GM12878 (cell line): ENCODE results near the gene DDRGK1.

Experiments
- SP1 ChIP-seq: IDR thresholded peaks from one replicate; pipeline ENCODE4 v1.6.1; 2011; ENCODE audit warnings: low read depth, low read length
- SREBF2 ChIP-seq: IDR thresholded peaks from 2 replicates; pipeline ENCODE4 v1.6.1; 2012; ENCODE audit warnings: mild to moderate bottlenecking, low read length
- TF ChIP-seq, protein P1 (sequence below): IDR thresholded peaks from 2 replicates; pipeline ENCODE4 v1.6.1; 2012; ENCODE audit warnings: low read depth, low read length, improper control_type of control experiment
- TF ChIP-seq, protein P2 (sequence below), 3 experiments: IDR thresholded peaks in 2 of 3; conservative IDR thresholded peaks in 1 of 3; 2 replicates each; pipeline ENCODE4 v1.5.1; 2011; ENCODE audit warnings: low read depth in 3 of 3, low read length in 3 of 3, mild to moderate bottlenecking in 3 of 3, control low read depth in 2 of 3, moderate library complexity in 2 of 3, inconsistent platforms in 1 of 3, mixed read lengths in 1 of 3; ENCODE audit not compliant: control insufficient read depth in 2 of 3, insufficient read depth in 1 of 3; ENCODE audit errors: extremely low read depth in 1 of 3
- TF ChIP-seq, protein P3 (sequence below): IDR thresholded peaks from 2 replicates; pipeline ENCODE4 v1.6.1; 2011; ENCODE audit warnings: borderline replicate concordance, low read depth, mild to moderate bottlenecking, moderate library complexity, mixed read lengths, low read length; ENCODE audit not compliant: insufficient read depth; ENCODE audit errors: extremely low read length

DNA sequence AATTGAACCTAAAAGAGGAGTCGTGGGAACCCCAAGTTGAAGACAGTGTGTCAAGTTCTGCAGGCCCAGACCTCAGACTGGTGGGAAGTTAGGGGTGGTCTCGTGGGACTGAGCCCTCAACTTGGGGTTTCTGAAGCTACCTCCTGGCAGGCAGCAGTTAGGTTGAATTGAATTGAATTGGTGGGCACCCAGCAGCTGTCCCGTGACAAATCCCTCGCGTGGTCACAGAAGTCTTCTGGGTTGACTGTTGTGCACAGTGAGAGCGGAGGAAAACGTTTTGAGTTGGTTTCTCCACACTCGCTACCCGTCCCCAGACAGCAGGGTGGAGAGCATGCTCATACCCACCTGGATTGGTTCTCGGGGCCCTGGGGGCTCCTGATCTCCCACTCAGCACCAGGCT, 21.6 kb upstream of the DDRGK1 start:
- TF ChIP-seq, protein P1, sequence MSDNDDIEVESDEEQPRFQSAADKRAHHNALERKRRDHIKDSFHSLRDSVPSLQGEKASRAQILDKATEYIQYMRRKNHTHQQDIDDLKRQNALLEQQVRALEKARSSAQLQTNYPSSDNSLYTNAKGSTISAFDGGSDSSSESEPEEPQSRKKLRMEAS: no peak
- TF ChIP-seq SREBF2 (no peak), SP1 (no peak)
- TF ChIP-seq, protein P2, sequence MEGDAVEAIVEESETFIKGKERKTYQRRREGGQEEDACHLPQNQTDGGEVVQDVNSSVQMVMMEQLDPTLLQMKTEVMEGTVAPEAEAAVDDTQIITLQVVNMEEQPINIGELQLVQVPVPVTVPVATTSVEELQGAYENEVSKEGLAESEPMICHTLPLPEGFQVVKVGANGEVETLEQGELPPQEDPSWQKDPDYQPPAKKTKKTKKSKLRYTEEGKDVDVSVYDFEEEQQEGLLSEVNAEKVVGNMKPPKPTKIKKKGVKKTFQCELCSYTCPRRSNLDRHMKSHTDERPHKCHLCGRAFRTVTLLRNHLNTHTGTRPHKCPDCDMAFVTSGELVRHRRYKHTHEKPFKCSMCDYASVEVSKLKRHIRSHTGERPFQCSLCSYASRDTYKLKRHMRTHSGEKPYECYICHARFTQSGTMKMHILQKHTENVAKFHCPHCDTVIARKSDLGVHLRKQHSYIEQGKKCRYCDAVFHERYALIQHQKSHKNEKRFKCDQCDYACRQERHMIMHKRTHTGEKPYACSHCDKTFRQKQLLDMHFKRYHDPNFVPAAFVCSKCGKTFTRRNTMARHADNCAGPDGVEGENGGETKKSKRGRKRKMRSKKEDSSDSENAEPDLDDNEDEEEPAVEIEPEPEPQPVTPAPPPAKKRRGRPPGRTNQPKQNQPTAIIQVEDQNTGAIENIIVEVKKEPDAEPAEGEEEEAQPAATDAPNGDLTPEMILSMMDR (IDR thresholded peaks at IDR 0.05 in 2 of 3, conservative IDR thresholded peaks at IDR 0.05 in 1 of 3; ENCODE audit: control insufficient read depth in 2 of 3, extremely low read depth in 1 of 3, insufficient read depth in 1 of 3, low read depth in 3 of 3, low read length in 3 of 3): no peak
- TF ChIP-seq, protein P3, sequence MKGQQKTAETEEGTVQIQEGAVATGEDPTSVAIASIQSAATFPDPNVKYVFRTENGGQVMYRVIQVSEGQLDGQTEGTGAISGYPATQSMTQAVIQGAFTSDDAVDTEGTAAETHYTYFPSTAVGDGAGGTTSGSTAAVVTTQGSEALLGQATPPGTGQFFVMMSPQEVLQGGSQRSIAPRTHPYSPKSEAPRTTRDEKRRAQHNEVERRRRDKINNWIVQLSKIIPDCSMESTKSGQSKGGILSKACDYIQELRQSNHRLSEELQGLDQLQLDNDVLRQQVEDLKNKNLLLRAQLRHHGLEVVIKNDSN: no peak
